ENCODE data around the gene ZNF622. TPM values are rescaled to one million over a fixed set of nuclear protein-coding genes. Genes with fewer than 3 reads are reported as not detected.

ZNF622 gene
- total RNA-seq, 1 donor = 30.8 TPM

- peak; percentile 23 for DNase-seq (ENCODE audit: low read depth)
- TF ChIP-seq CTCF (IDR thresholded peaks at IDR 0.05; ENCODE audit: insufficient read depth, low read length) = no peak
- no peak overlapping the region for H3K4me3 ChIP-seq (ENCODE audit: low read depth, low read length)
These were observed 47.1 kb downstream of the ZNF622 start for GRCh38 chr5:16418471-16418922.

DNA sequence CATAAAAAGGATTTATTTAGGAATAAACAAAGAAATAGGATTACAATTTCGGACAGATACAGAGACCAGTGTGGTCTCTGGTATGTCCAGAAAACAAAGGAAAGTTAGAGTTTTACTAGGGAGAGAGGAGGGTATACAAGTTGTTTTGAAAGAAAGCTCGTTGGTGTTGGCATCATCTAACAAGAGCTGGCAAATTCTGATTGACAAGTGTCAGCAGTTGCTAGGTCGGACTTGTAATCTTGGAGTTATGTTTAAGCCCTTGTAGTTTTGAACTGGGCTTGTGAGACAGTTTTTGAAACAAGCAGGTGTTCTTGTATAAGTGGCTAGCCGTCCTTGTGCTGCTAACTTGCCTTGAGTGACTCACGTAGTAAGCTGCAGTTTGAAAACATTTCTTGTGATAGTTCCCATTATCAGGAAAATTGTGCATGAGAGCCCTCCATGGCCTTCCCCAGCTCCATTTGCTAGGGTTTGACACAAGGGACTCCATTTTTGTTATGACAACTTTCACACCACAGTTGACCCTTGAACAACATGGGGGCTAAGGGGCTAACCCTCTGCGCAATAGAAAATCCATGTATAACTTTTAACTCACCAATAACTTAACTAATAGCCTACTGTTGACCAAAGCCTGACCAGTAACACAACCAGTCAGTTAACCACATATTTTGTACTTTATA lies 48.1 kb downstream of the ZNF622 start:
- H3K4me3 ChIP-seq (ENCODE audit: low read depth, low read length) = no peak overlapping the region
- no peak for TF ChIP-seq CTCF (IDR thresholded peaks at IDR 0.05; ENCODE audit: insufficient read depth, low read length)
- no peak for DNase-seq (ENCODE audit: low read depth)

GRCh38 chr5:16414861-16415260 lies 50.7 kb downstream of the ZNF622 start:
- DNase-seq (ENCODE audit: low read depth) = no peak
- no peak overlapping the region for H3K4me3 ChIP-seq (ENCODE audit: low read depth, low read length)
- no peak for TF ChIP-seq CTCF (IDR thresholded peaks at IDR 0.05; ENCODE audit: insufficient read depth, low read length)

- no peak for TF ChIP-seq CTCF (IDR thresholded peaks at IDR 0.05; ENCODE audit: insufficient read depth, low read length)
- H3K4me3 ChIP-seq (ENCODE audit: low read depth, low read length) = no peak overlapping the region
- DNase-seq (ENCODE audit: low read depth) = no peak
These were observed 52.3 kb downstream of the ZNF622 start for GRCh38 chr5:16413166-16413860.

DNA sequence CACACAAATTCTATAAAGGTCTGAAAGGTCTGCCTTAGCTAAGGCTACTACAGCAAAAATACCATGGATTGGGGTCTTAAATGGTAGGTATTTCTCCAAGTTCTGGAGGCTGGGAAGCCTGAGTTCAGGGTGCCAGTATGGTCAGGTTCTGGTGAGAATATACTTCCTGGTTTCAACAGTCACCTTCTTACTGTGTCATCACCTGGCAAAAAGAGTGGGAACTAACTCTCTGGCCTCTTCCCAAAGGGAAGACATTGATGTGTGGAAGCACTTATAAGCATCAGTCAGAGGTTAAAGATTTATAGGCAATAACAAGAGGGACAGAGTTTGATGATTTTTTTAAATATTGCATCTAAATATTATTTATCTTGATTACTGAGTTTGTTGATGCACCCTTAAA lies 53.0 kb downstream of the ZNF622 start:
- H3K4me3 ChIP-seq (ENCODE audit: low read depth, low read length) = no peak overlapping the region
- no peak for TF ChIP-seq CTCF (IDR thresholded peaks at IDR 0.05; ENCODE audit: insufficient read depth, low read length)
- no peak for DNase-seq (ENCODE audit: low read depth)

DNA sequence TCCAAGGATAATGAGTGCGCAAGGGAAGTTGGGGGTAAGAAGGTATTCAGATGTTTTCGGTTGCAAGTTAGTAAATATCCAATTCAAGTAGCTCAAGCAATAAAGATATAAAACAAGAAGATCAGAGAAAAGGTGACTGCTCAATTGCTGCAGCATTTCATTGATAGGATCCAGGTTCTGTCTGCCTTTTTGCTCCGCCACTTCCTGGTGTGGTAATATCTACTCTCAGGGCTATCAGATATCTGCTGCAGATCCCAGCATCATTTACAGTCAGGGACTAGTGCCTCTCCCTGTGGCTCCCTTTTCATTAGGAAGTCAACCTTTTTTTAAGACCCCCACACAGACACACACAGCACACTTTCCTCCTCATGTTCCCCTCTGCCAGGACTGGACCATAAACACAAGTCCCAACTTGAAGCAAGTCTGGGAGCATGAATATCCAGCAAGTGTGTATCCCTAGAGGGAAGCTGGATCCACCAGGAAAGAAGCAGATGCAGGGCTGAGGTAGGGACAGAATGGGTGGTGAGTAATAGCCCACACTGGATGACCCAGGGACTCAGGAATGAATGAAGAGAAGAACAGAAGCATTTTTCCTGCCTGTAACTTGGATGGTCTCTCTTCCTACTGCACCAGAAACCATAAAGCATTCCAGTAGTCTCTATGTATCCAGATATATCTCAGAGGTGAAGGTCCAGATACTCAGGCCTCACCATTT lies 53.7 kb downstream of the ZNF622 start:
- no peak for TF ChIP-seq CTCF (IDR thresholded peaks at IDR 0.05; ENCODE audit: insufficient read depth, low read length)
- peak; percentile 18 for DNase-seq (ENCODE audit: low read depth)
- no peak overlapping the region for H3K4me3 ChIP-seq (ENCODE audit: low read depth, low read length)
